KMS-11 (cell line): ENCODE results near the gene HERC3.

Experiments used
- H2AFZ ChIP-seq: fragments of 200-600 bp; sonication (generic); 2 replicates; pipeline ENCODE4 v1.6.1; 2016; ENCODE audit warnings: antibody characterized with exemption, mixed run types, low read depth
- H3K27ac ChIP-seq: fragments of 200-600 bp; sonication (generic); 2 replicates; pipeline ENCODE4 v1.6.1; 2016; ENCODE audit warnings: mild to moderate bottlenecking, mixed run types
- H3K27me3 ChIP-seq: fragments of 200-600 bp; sonication (generic); 2 replicates; pipeline ENCODE4 v1.6.1; 2017; ENCODE audit warnings: mild to moderate bottlenecking, low read depth, mixed run types, moderate library complexity; ENCODE audit not compliant: insufficient read depth
- H3K36me3 ChIP-seq: fragments of 200-600 bp; sonication (generic); 2 replicates; pipeline ENCODE4 v1.6.1; 2017; ENCODE audit warnings: mild to moderate bottlenecking, mixed run types; ENCODE audit not compliant: insufficient read depth
- H3K4me1 ChIP-seq: fragments of 200-600 bp; sonication (generic); 2 replicates; pipeline ENCODE4 v1.6.1; 2016; ENCODE audit warnings: mild to moderate bottlenecking, low read depth, mixed run types; ENCODE audit not compliant: poor library complexity, severe bottlenecking
- H3K4me2 ChIP-seq: fragments of 200-600 bp; sonication (generic); 2 replicates; pipeline ENCODE4 v1.7.0; 2016; ENCODE audit warnings: mild to moderate bottlenecking, mixed run types
- H3K4me3 ChIP-seq: fragments of 200-600 bp; sonication (generic); IDR thresholded peaks from 2 replicates; pipeline ENCODE4 v1.6.1; 2017; ENCODE audit warnings: low read depth, low read length, mixed read lengths; ENCODE audit not compliant: insufficient read depth
- H3K79me2 ChIP-seq: fragments of 200-600 bp; sonication (generic); 2 replicates; pipeline ENCODE4 v1.6.1; 2016; ENCODE audit warnings: low read depth, mixed run types; ENCODE audit not compliant: insufficient read depth
- H3K9ac ChIP-seq: fragments of 200-600 bp; sonication (generic); 2 replicates; pipeline ENCODE4 v1.6.1; 2016; ENCODE audit warnings: mild to moderate bottlenecking, mixed run types
- H4K20me1 ChIP-seq: fragments of 200-600 bp; sonication (generic); 2 replicates; pipeline ENCODE4 v1.6.1; 2016; ENCODE audit warnings: mild to moderate bottlenecking, mixed run types; ENCODE audit not compliant: insufficient read depth
- TF ChIP-seq, protein P1 (sequence below): fragments of 200-600 bp; sonication (generic); conservative IDR thresholded peaks from 2 replicates; pipeline ENCODE4 v1.6.1; 2017; ENCODE audit warnings: low read depth, mild to moderate bottlenecking, antibody characterized with exemption, low read length, moderate library complexity, mixed read lengths

Gene HERC3

GRCh38 chr4:88623097-88623496, 30.8 kb downstream of the HERC3 start:
- no peak overlapping the region for H3K9ac ChIP-seq
- no peaks in the 10 kb centered on the region for H3K27me3 ChIP-seq
- no peak overlapping the region for H3K27ac ChIP-seq
- TF ChIP-seq, protein P1, sequence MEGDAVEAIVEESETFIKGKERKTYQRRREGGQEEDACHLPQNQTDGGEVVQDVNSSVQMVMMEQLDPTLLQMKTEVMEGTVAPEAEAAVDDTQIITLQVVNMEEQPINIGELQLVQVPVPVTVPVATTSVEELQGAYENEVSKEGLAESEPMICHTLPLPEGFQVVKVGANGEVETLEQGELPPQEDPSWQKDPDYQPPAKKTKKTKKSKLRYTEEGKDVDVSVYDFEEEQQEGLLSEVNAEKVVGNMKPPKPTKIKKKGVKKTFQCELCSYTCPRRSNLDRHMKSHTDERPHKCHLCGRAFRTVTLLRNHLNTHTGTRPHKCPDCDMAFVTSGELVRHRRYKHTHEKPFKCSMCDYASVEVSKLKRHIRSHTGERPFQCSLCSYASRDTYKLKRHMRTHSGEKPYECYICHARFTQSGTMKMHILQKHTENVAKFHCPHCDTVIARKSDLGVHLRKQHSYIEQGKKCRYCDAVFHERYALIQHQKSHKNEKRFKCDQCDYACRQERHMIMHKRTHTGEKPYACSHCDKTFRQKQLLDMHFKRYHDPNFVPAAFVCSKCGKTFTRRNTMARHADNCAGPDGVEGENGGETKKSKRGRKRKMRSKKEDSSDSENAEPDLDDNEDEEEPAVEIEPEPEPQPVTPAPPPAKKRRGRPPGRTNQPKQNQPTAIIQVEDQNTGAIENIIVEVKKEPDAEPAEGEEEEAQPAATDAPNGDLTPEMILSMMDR = no peak
- H4K20me1 ChIP-seq = no peaks in the 10 kb centered on the region
- H3K4me2 ChIP-seq = no peak overlapping the region
- H3K4me1 ChIP-seq = no peaks in the 10 kb centered on the region
- H3K79me2 ChIP-seq = no peaks in the 10 kb centered on the region
- H3K36me3 ChIP-seq = no peaks in the 10 kb centered on the region
- H3K4me3 ChIP-seq = no peak overlapping the region
- no peak overlapping the region for H2AFZ ChIP-seq

DNA sequence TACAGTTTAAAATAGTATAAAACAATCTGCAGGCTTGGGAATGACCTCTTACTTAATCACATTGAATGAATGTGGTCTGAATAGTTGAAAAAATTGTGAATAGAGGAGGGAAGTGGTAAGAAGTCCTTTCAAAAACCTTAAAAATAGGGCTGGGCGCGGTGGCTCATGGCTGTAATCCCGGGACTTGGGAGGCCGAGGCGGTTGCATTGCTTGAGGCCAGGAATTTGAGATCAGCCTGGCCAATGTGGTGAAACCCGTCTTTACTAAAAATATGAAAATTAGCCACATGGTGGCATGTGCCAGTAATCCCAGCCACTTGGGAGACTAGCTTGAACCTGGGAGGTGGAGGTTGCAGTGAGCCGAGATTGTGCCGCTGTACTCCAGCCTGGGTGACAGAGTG, 36.5 kb downstream of the HERC3 start:
- H3K27ac ChIP-seq = no peak overlapping the region
- H3K79me2 ChIP-seq = no peaks in the 10 kb centered on the region
- H3K36me3 ChIP-seq = no peaks in the 10 kb centered on the region
- H3K9ac ChIP-seq = no peak overlapping the region
- TF ChIP-seq, protein P1 = no peak
- no peaks in the 10 kb centered on the region for H3K4me1 ChIP-seq
- no peak overlapping the region for H3K4me2 ChIP-seq
- H3K4me3 ChIP-seq = no peak overlapping the region
- no peaks in the 10 kb centered on the region for H3K27me3 ChIP-seq
- no peaks in the 10 kb centered on the region for H4K20me1 ChIP-seq
- H2AFZ ChIP-seq = no peak overlapping the region

DNA sequence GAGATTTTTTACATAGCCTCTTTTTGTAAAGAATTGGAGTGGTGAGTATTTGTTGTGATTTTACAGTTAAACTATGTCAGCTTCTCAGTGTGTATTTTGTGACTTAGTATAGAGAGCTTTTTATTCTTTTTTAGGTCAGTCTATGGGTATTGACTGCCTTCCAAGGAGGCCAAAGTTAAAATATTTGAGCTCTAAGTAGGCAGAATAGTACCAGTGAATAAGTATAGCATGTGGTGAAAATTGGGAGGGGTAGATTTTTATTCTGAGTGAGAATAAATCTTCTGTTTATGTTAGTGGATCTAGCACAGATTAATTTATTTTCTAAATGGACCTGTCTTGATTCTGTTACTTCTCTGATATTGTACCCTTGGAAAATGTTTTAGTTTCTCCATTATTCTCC, 37.5 kb downstream of the HERC3 start:
- no peaks in the 10 kb centered on the region for H3K36me3 ChIP-seq
- no peak overlapping the region for H3K9ac ChIP-seq
- H4K20me1 ChIP-seq = no peaks in the 10 kb centered on the region
- no peaks in the 10 kb centered on the region for H3K79me2 ChIP-seq
- TF ChIP-seq, protein P1 = no peak
- no peak overlapping the region for H3K27ac ChIP-seq
- no peaks in the 10 kb centered on the region for H3K27me3 ChIP-seq
- H3K4me1 ChIP-seq = no peaks in the 10 kb centered on the region
- no peak overlapping the region for H3K4me2 ChIP-seq
- no peak overlapping the region for H3K4me3 ChIP-seq
- H2AFZ ChIP-seq = no peak overlapping the region

DNA sequence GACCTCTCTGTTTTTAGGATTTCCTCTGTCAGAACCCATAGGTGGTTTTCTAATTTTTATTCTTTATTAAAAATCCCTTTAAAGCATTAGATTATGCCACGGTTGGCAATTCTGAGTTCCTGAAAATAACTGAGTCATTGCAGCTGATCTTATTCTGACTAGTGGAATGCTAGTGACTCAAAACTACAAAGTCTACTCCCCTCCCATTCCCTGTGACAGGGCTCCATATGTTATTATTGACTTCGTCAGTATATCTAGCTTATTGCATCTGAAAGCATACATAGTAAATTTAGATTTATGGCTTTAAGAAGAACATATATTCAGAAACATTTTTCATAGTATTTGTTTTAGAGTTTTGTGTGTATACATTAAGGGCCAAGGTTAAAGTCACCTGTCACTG, 38.5 kb downstream of the HERC3 start:
- TF ChIP-seq, protein P1 = no peak
- Histone ChIP-seq H3K9ac (no peak overlapping the region), H3K36me3 (no peaks in the 10 kb centered on the region), H3K27me3 (no peaks in the 10 kb centered on the region), H3K79me2 (no peaks in the 10 kb centered on the region), H4K20me1 (no peaks in the 10 kb centered on the region), H2AFZ (no peak overlapping the region), H3K4me3 (no peak overlapping the region), H3K4me1 (peaks cover 2% of the 10 kb centered on the region), H3K4me2 (no peak overlapping the region), H3K27ac (no peak overlapping the region)

- no peaks in the 10 kb centered on the region for H3K27me3 ChIP-seq
- H2AFZ ChIP-seq = no peak overlapping the region
- H3K9ac ChIP-seq = no peak overlapping the region
- H4K20me1 ChIP-seq = no peaks in the 10 kb centered on the region
- no peak overlapping the region for H3K4me2 ChIP-seq
- no peaks in the 10 kb centered on the region for H3K36me3 ChIP-seq
- no peak overlapping the region for H3K4me3 ChIP-seq
- H3K27ac ChIP-seq = no peak overlapping the region
- no peaks in the 10 kb centered on the region for H3K79me2 ChIP-seq
- no peaks in the 10 kb centered on the region for H3K4me1 ChIP-seq
- TF ChIP-seq, protein P1 = no peak
Observed at GRCh38 chr4:88643932-88644331, 51.7 kb downstream of the HERC3 start.
